Caco-2 (cell line): ENCODE measurements around the gene SPOCK3. TPM values are rescaled to one million over a fixed set of nuclear protein-coding genes. Genes with fewer than 3 reads are reported as not detected.

Experiments
- BruUV-seq: library from RNA; stranded (reverse); fragments of 400-500 nt; replicated peaks from 2 replicates; lab custom pipeline; 2021; lab: Mats Ljungman, UMichigan
- CTCF ChIA-PET: fragments of 300-600 bp; sonication (Branson Sonifier 250); formaldehyde crosslinking; loops from one replicate; lab custom pipeline; 2022; ENCODE audit warnings: antibody characterized with exemption; lab: Charles Lee
- POLR2A ChIA-PET: fragments of 300-600 bp; sonication (Branson Sonifier 250); formaldehyde crosslinking; loops from one replicate; lab custom pipeline; 2022; ENCODE audit warnings: antibody characterized with exemption; lab: Charles Lee
- DNase-seq, 2 experiments: peaks; one replicate each; pipeline versions ENCODE4 v3.0.0 to v3.0.0-alpha.2; 2020 to 2022
- H3K27me3 ChIP-seq: replicated peaks from 2 replicates; pipeline ENCODE4 v1.6.0; 2011; ENCODE audit warnings: low read length; ENCODE audit not compliant: control insufficient read depth, insufficient read depth
- H3K36me3 ChIP-seq: 2 replicates; pipeline ENCODE4 v1.5.1; 2011; ENCODE audit warnings: low read length; ENCODE audit not compliant: control insufficient read depth, insufficient read depth
- H3K4me1 ChIP-seq: fragments of 250-450 bp; sonication (Bioruptor Pico); 2 replicates; pipeline ENCODE4 v1.5.1; 2020; ENCODE audit warnings: mild to moderate bottlenecking
- H3K4me3 ChIP-seq: 2 replicates; pipeline ENCODE4 v1.5.1; 2011; ENCODE audit warnings: low read depth, mild to moderate bottlenecking, control low read depth, low read length
- H3K9me3 ChIP-seq: fragments of 250-450 bp; sonication (Bioruptor Pico); 2 replicates; pipeline ENCODE4 v1.5.1; 2020; ENCODE audit warnings: mild to moderate bottlenecking, moderate library complexity
- H3K27ac Mint-ChIP-seq: one replicate; pipeline ENCODE4 v1.8.0; 2022; ENCODE audit warnings: mixed read lengths; ENCODE audit not compliant: unreplicated experiment
- H3K27me3 Mint-ChIP-seq: one replicate; pipeline ENCODE4 v1.8.0; 2022; ENCODE audit warnings: mixed read lengths; ENCODE audit not compliant: insufficient read depth, unreplicated experiment
- H3K36me3 Mint-ChIP-seq: one replicate; pipeline ENCODE4 v1.8.0; 2022; ENCODE audit warnings: mild to moderate bottlenecking, mixed read lengths; ENCODE audit not compliant: insufficient read depth, unreplicated experiment
- H3K4me1 Mint-ChIP-seq: one replicate; pipeline ENCODE4 v1.8.0; 2022; ENCODE audit warnings: low read depth, mixed read lengths; ENCODE audit not compliant: unreplicated experiment
- H3K4me3 Mint-ChIP-seq: one replicate; pipeline ENCODE4 v1.8.0; 2022; ENCODE audit warnings: mild to moderate bottlenecking, moderate library complexity, mixed read lengths; ENCODE audit not compliant: unreplicated experiment
- H3K9me3 Mint-ChIP-seq: one replicate; pipeline ENCODE4 v1.8.0; 2022; ENCODE audit warnings: mixed read lengths; ENCODE audit not compliant: unreplicated experiment
- intact Hi-C: fragments of 100-400 bp; cut with micrococcal nuclease; formaldehyde crosslinking; loops from one replicate; pipeline ENCODE4 v1.10.0; 2022; ENCODE audit not compliant: unreplicated experiment
- total RNA-seq: library from RNA; stranded (reverse); gene quantifications from 2 replicates; pipeline ENCODE4 v1.2.3, GENCODE V29; 2022
- TF ChIP-seq, protein P1 (sequence below), 2 experiments: fragments of 200-600 bp in 1 of 2; IDR thresholded peaks; 1 replicate in 1 of 2; 2 replicates in 1 of 2; pipeline versions ENCODE4 v1.5.1 to v1.8.0; 2011 to 2022; ENCODE audit warnings: antibody characterized with exemption in 1 of 2, control low read depth in 1 of 2, inconsistent platforms in 1 of 2, low read depth in 1 of 2, low read length in 1 of 2, mild to moderate bottlenecking in 1 of 2, moderate library complexity in 1 of 2; ENCODE audit not compliant: insufficient read depth in 1 of 2, severe bottlenecking in 1 of 2, unreplicated experiment in 1 of 2

The SPOCK3 gene
- total RNA-seq, 1 experiment from 2014 or later: 1.3 TPM

DNA sequence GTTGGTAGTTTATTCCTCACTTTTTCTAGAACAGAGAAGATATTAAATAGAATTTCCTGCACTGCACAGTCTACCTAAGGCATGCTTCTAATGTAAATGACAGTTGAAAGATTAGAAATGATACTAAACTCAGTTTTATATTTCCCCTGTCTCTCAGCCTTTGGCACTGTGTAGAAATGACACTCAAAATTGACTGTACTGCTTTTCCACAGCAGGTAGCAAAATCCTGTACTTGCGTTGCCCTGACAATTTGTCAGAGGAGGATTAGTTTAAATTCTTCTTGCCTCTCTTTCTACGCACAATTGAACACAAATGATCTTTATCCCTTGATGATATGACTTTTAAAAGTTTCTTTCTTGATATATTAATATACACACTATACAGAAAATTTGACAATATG, 347.6 kb downstream of the SPOCK3 start:
- no peaks in the 10 kb centered on the region for H3K9me3 ChIP-seq
- H3K4me1 Mint-ChIP-seq: no peaks in the 10 kb centered on the region
- BruUV-seq: no TSS peak
- H3K4me1 ChIP-seq: no peaks in the 10 kb centered on the region
- POLR2A ChIA-PET: no interaction called here
- intact Hi-C loops: no loop called here
- H3K27me3 Mint-ChIP-seq: no peaks in the 10 kb centered on the region
- no peaks in the 10 kb centered on the region for H3K36me3 Mint-ChIP-seq
- CTCF ChIA-PET: no interaction called here
- TF ChIP-seq, protein P1, sequence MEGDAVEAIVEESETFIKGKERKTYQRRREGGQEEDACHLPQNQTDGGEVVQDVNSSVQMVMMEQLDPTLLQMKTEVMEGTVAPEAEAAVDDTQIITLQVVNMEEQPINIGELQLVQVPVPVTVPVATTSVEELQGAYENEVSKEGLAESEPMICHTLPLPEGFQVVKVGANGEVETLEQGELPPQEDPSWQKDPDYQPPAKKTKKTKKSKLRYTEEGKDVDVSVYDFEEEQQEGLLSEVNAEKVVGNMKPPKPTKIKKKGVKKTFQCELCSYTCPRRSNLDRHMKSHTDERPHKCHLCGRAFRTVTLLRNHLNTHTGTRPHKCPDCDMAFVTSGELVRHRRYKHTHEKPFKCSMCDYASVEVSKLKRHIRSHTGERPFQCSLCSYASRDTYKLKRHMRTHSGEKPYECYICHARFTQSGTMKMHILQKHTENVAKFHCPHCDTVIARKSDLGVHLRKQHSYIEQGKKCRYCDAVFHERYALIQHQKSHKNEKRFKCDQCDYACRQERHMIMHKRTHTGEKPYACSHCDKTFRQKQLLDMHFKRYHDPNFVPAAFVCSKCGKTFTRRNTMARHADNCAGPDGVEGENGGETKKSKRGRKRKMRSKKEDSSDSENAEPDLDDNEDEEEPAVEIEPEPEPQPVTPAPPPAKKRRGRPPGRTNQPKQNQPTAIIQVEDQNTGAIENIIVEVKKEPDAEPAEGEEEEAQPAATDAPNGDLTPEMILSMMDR (IDR thresholded peaks at IDR 0.05; ENCODE audit: insufficient read depth in 1 of 2, low read depth in 1 of 2, low read length in 1 of 2, severe bottlenecking in 1 of 2, unreplicated experiment in 1 of 2): no peak
- no peaks in the 10 kb centered on the region for H3K27me3 ChIP-seq
- DNase-seq: no peak
- H3K4me3 Mint-ChIP-seq: no peak overlapping the region
- no peak overlapping the region for H3K4me3 ChIP-seq
- no peaks in the 10 kb centered on the region for H3K9me3 Mint-ChIP-seq
- no peak overlapping the region for H3K27ac Mint-ChIP-seq
- no peaks in the 10 kb centered on the region for H3K36me3 ChIP-seq

DNA sequence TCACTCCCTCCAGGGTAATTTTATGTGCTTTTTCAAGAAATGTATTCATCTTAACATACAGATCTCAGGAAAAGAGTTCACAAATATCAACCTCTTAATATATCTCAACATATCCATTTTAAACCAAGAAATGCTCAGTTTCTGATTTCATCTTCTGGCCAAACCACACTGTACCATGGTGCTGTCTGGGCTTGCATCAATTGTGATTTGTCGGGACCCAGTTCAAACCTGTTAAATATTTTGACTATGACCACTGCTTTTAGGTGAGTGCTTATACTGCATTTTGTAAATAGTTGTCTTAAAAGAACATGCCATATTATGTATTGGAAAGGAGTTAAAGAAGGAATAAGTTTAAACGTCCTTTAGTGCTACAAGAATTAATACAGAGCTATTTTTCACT, 352.1 kb downstream of the SPOCK3 start:
- Mint-ChIP-seq H3K4me3 (no peak overlapping the region), H3K27me3 (no peaks in the 10 kb centered on the region), H3K36me3 (no peaks in the 10 kb centered on the region), H3K4me1 (no peaks in the 10 kb centered on the region), H3K27ac (no peak overlapping the region), H3K9me3 (no peaks in the 10 kb centered on the region)
- no peaks in the 10 kb centered on the region for H3K36me3 ChIP-seq
- no peaks in the 10 kb centered on the region for H3K9me3 ChIP-seq
- BruUV-seq: no TSS peak
- H3K4me1 ChIP-seq: no peaks in the 10 kb centered on the region
- no peak for DNase-seq
- no peaks in the 10 kb centered on the region for H3K27me3 ChIP-seq
- intact Hi-C loops: no loop called here
- POLR2A ChIA-PET: no interaction called here
- TF ChIP-seq, protein P1 (IDR thresholded peaks at IDR 0.05; ENCODE audit: insufficient read depth in 1 of 2, low read depth in 1 of 2, low read length in 1 of 2, severe bottlenecking in 1 of 2, unreplicated experiment in 1 of 2): no peak
- CTCF ChIA-PET: no interaction called here
- no peak overlapping the region for H3K4me3 ChIP-seq

- no peaks in the 10 kb centered on the region for H3K36me3 Mint-ChIP-seq
- POLR2A ChIA-PET: no interaction called here
- no peaks in the 10 kb centered on the region for H3K27me3 Mint-ChIP-seq
- Histone ChIP-seq H3K9me3 (no peaks in the 10 kb centered on the region), H3K4me3 (no peak overlapping the region), H3K4me1 (no peaks in the 10 kb centered on the region), H3K27me3 (no peaks in the 10 kb centered on the region), H3K36me3 (no peaks in the 10 kb centered on the region)
- DNase-seq: no peak
- intact Hi-C loops: no loop called here
- TF ChIP-seq, protein P1 (IDR thresholded peaks at IDR 0.05; ENCODE audit: insufficient read depth in 1 of 2, low read depth in 1 of 2, low read length in 1 of 2, severe bottlenecking in 1 of 2, unreplicated experiment in 1 of 2): no peak
- no TSS peak for BruUV-seq
- H3K27ac Mint-ChIP-seq: no peak overlapping the region
- CTCF ChIA-PET: no interaction called here
- H3K9me3 Mint-ChIP-seq: no peaks in the 10 kb centered on the region
- H3K4me3 Mint-ChIP-seq: no peak overlapping the region
- no peaks in the 10 kb centered on the region for H3K4me1 Mint-ChIP-seq
Measured at GRCh38 chr4:166875821-166876220, 358.5 kb downstream of the SPOCK3 start.
